GM12873 (cell line): ENCODE measurements around the gene WDFY2.

Experiments
- TF ChIP-seq, protein P1 (sequence below): IDR thresholded peaks from 2 replicates; pipeline ENCODE4 v1.5.1; 2012; ENCODE audit warnings: low read depth, mild to moderate bottlenecking, moderate library complexity, low read length, control low read depth; ENCODE audit not compliant: insufficient read depth; ENCODE audit errors: missing control alignments

The WDFY2 gene

GRCh38 chr13:51639171-51639570, 54.9 kb downstream of the WDFY2 start:
- TF ChIP-seq, protein P1, sequence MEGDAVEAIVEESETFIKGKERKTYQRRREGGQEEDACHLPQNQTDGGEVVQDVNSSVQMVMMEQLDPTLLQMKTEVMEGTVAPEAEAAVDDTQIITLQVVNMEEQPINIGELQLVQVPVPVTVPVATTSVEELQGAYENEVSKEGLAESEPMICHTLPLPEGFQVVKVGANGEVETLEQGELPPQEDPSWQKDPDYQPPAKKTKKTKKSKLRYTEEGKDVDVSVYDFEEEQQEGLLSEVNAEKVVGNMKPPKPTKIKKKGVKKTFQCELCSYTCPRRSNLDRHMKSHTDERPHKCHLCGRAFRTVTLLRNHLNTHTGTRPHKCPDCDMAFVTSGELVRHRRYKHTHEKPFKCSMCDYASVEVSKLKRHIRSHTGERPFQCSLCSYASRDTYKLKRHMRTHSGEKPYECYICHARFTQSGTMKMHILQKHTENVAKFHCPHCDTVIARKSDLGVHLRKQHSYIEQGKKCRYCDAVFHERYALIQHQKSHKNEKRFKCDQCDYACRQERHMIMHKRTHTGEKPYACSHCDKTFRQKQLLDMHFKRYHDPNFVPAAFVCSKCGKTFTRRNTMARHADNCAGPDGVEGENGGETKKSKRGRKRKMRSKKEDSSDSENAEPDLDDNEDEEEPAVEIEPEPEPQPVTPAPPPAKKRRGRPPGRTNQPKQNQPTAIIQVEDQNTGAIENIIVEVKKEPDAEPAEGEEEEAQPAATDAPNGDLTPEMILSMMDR: no peak

GRCh38 chr13:51643105-51643881, 59.0 kb downstream of the WDFY2 start:
- TF ChIP-seq, protein P1: no peak

DNA sequence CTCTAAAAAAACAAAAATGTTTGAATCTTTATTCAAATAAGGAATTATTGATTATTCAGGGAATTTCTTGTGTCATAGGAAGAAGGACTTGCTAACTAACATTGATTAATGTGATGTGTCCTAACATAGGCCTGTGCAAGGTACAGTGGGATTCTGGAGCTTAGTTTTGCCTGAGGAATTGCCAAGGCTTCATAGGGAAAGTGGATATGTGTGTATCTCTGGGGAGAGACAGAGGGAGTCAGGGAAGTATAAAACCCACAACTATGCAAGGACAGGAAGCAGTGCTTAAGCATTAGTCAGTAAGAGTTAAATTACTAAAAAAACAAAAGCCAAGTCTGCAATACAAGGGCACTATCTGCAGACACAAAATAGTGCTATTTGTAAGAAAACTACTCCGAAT, 59.6 kb downstream of the WDFY2 start:
- TF ChIP-seq, protein P1: no peak

GRCh38 chr13:51644654-51645053, 60.4 kb downstream of the WDFY2 start:
- TF ChIP-seq, protein P1: no peak

- TF ChIP-seq, protein P1: no peak
These were observed 60.9 kb downstream of the WDFY2 start for GRCh38 chr13:51645154-51645650.

DNA sequence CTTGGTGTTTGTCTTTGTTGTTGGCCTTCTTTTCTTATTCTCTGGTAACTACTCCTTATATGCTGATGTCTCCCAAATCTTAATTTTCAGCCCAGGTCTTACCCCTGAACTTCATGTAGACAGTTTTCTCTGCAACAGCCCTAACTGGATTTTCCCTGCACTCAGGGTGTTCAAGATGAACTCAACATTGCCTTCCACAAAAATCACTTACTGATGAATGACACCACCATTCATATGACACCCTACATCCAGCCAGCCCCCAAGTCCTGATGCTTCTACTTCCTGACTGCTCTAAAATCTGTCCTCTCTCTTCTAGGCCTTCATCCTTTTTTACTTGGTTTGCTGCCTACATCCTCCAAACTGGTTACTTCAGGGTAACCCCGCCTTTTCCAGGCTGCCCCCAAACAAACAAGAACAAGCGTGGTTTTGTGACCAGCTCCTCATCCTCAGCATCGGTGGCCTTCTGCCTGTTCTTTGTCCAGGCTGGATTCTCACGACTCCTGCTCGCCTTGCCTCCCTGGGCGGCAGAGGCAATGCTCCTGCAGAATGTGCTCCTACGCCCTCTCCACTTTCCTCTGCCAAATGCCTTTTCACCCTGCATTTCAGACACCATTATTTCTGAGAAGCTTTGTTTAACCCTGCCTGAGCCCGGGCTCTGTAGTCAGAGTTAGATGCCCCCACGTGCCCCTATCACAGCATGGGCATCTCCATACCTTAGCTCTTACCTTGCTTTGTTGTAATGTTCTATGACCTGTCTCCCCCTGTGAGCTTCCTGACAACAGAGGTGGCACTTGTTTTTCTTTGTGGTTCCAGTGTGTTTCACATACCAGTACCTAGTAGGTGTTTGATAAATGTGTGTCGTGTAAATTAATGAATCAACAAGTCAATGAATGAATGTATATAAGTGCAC, 61.8 kb downstream of the WDFY2 start:
- TF ChIP-seq, protein P1: no peak

GRCh38 chr13:51647067-51647466, 62.8 kb downstream of the WDFY2 start:
- TF ChIP-seq, protein P1: no peak
